Measurements from ENCODE around the gene COL20A1.

Gene COL20A1

GRCh38 chr20:63326314-63327230, 33.6 kb downstream of the COL20A1 start:
- Histone ChIP-seq H3K4me1 (ENCODE audit: control insufficient read depth in 1 of 2, insufficient read depth in 2 of 2, low read length in 2 of 2) (no peaks in the 10 kb centered on the region), H3K27me3 (ENCODE audit: low read depth, low read length) (no peaks in the 10 kb centered on the region), H3K27ac (ENCODE audit: low read length) (no peak overlapping the region), H3K4me3 (ENCODE audit: low read depth in 1 of 2, low read length in 2 of 2) (no peak overlapping the region), H3K9me3 (ENCODE audit: control insufficient read depth in 1 of 2, low read length in 2 of 2) (peaks cover 0 to under 1% of the 10 kb centered on the region in 2 donors), H3K36me3 (ENCODE audit: control insufficient read depth in 1 of 2, insufficient read depth in 2 of 2, low read length in 2 of 2) (no peaks in the 10 kb centered on the region)

DNA sequence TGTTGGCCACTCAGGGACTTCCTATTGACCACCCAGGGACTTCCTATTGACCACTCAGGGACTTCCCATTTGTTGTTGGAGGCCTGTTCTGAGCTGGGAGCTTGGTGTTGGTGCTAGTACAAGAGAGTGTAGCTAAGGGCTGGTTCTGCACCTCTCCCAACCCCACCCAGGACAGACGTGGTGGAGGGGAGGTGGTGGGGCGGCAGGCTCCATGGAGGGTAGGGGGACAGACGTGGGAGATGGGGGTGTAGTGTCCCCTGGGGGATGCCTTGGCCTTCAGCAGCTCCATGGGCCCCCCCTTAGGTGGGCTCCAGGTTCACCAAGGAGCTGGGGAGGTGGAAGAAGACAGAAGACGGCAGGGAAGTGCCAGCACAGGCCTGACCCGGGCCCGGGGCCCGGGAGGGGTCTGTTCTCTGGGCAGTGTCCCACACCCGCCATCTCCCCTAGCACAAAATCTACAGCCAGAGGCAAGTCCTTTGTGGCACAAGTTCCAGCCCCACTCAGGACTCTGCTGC, 34.3 kb downstream of the COL20A1 start:
- peaks cover 0 to 7% of the 10 kb centered on the region in 2 donors for H3K9me3 ChIP-seq (ENCODE audit: control insufficient read depth in 1 of 2, low read length in 2 of 2)
- no peaks in the 10 kb centered on the region for H3K4me1 ChIP-seq (ENCODE audit: control insufficient read depth in 1 of 2, insufficient read depth in 2 of 2, low read length in 2 of 2)
- no peaks in the 10 kb centered on the region for H3K27me3 ChIP-seq (ENCODE audit: low read depth, low read length)

GRCh38 chr20:63328026-63328700, 35.2 kb downstream of the COL20A1 start:
- H3K27ac ChIP-seq (ENCODE audit: low read length): no peak overlapping the region
- no peaks in the 10 kb centered on the region for H3K36me3 ChIP-seq (ENCODE audit: control insufficient read depth in 1 of 2, insufficient read depth in 2 of 2, low read length in 2 of 2)
- H3K4me3 ChIP-seq (ENCODE audit: low read depth in 1 of 2, low read length in 2 of 2): no peak overlapping the region
- H3K9me3 ChIP-seq (ENCODE audit: control insufficient read depth in 1 of 2, low read length in 2 of 2): peaks cover 0 to 7% of the 10 kb centered on the region in 2 donors
- H3K27me3 ChIP-seq (ENCODE audit: low read depth, low read length): no peaks in the 10 kb centered on the region
- no peaks in the 10 kb centered on the region for H3K4me1 ChIP-seq (ENCODE audit: control insufficient read depth in 1 of 2, insufficient read depth in 2 of 2, low read length in 2 of 2)

More for the DNA sequence above, 34.3 kb downstream of the COL20A1 start:
- Histone ChIP-seq H3K4me3 (ENCODE audit: low read depth in 1 of 2, low read length in 2 of 2) (no peak overlapping the region), H3K36me3 (ENCODE audit: control insufficient read depth in 1 of 2, insufficient read depth in 2 of 2, low read length in 2 of 2) (no peaks in the 10 kb centered on the region), H3K27ac (ENCODE audit: low read length) (no peak overlapping the region)

GRCh38 chr20:63328718-63329275, 35.8 kb downstream of the COL20A1 start:
- H3K27me3 ChIP-seq (ENCODE audit: low read depth, low read length): no peaks in the 10 kb centered on the region

GRCh38 chr20:63329331-63330083, 36.5 kb downstream of the COL20A1 start:
- no peaks in the 10 kb centered on the region for H3K36me3 ChIP-seq (ENCODE audit: control insufficient read depth in 1 of 2, insufficient read depth in 2 of 2, low read length in 2 of 2)
- H3K9me3 ChIP-seq (ENCODE audit: control insufficient read depth in 1 of 2, low read length in 2 of 2): peaks cover 0 to 7% of the 10 kb centered on the region in 2 donors
- H3K4me1 ChIP-seq (ENCODE audit: control insufficient read depth in 1 of 2, insufficient read depth in 2 of 2, low read length in 2 of 2): no peaks in the 10 kb centered on the region
- H3K27ac ChIP-seq (ENCODE audit: low read length): no peak overlapping the region
- no peaks in the 10 kb centered on the region for H3K27me3 ChIP-seq (ENCODE audit: low read depth, low read length)
- no peak overlapping the region for H3K4me3 ChIP-seq (ENCODE audit: low read depth in 1 of 2, low read length in 2 of 2)

More at GRCh38 chr20:63328718-63329275, 35.8 kb downstream of the COL20A1 start:
- H3K27ac ChIP-seq (ENCODE audit: low read length): no peak overlapping the region
- peaks cover 0 to 7% of the 10 kb centered on the region in 2 donors for H3K9me3 ChIP-seq (ENCODE audit: control insufficient read depth in 1 of 2, low read length in 2 of 2)
- no peaks in the 10 kb centered on the region for H3K4me1 ChIP-seq (ENCODE audit: control insufficient read depth in 1 of 2, insufficient read depth in 2 of 2, low read length in 2 of 2)
- H3K36me3 ChIP-seq (ENCODE audit: control insufficient read depth in 1 of 2, insufficient read depth in 2 of 2, low read length in 2 of 2): no peaks in the 10 kb centered on the region
- H3K4me3 ChIP-seq (ENCODE audit: low read depth in 1 of 2, low read length in 2 of 2): no peak overlapping the region

GRCh38 chr20:63330084-63330760, 37.2 kb downstream of the COL20A1 start:
- H3K27ac ChIP-seq (ENCODE audit: low read length): no peak overlapping the region
- H3K9me3 ChIP-seq (ENCODE audit: control insufficient read depth in 1 of 2, low read length in 2 of 2): peaks cover 0 to 7% of the 10 kb centered on the region in 2 donors
- H3K27me3 ChIP-seq (ENCODE audit: low read depth, low read length): no peaks in the 10 kb centered on the region
- H3K4me1 ChIP-seq (ENCODE audit: control insufficient read depth in 1 of 2, insufficient read depth in 2 of 2, low read length in 2 of 2): no peaks in the 10 kb centered on the region
- no peaks in the 10 kb centered on the region for H3K36me3 ChIP-seq (ENCODE audit: control insufficient read depth in 1 of 2, insufficient read depth in 2 of 2, low read length in 2 of 2)
- no peak overlapping the region for H3K4me3 ChIP-seq (ENCODE audit: low read depth in 1 of 2, low read length in 2 of 2)

DNA sequence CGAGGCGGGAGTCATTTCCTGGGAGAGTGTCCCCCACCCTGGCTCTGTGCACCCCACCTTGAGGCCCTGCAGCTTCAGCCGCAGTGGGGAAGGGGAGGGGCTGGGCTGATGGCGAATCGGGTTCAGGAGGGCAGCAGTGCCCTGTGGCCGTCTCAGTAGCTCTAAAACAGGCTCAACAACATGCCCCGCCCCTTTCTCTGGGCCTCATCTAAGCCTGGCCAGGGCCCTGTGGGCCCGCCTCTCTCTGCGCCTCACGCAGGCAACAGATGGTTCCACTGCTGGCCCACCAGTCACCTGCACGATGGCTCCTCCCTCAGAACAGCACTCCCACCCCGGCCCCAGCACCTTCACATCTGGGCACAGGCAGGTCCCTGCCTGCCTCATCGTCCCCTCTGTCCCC, 38.0 kb downstream of the COL20A1 start:
- Histone ChIP-seq H3K27me3 (ENCODE audit: low read depth, low read length) (no peaks in the 10 kb centered on the region), H3K4me1 (ENCODE audit: control insufficient read depth in 1 of 2, insufficient read depth in 2 of 2, low read length in 2 of 2) (no peaks in the 10 kb centered on the region), H3K4me3 (ENCODE audit: low read depth in 1 of 2, low read length in 2 of 2) (no peak overlapping the region), H3K27ac (ENCODE audit: low read length) (no peak overlapping the region), H3K9me3 (ENCODE audit: control insufficient read depth in 1 of 2, low read length in 2 of 2) (peaks cover 0 to 7% of the 10 kb centered on the region in 2 donors), H3K36me3 (ENCODE audit: control insufficient read depth in 1 of 2, insufficient read depth in 2 of 2, low read length in 2 of 2) (no peaks in the 10 kb centered on the region)

DNA sequence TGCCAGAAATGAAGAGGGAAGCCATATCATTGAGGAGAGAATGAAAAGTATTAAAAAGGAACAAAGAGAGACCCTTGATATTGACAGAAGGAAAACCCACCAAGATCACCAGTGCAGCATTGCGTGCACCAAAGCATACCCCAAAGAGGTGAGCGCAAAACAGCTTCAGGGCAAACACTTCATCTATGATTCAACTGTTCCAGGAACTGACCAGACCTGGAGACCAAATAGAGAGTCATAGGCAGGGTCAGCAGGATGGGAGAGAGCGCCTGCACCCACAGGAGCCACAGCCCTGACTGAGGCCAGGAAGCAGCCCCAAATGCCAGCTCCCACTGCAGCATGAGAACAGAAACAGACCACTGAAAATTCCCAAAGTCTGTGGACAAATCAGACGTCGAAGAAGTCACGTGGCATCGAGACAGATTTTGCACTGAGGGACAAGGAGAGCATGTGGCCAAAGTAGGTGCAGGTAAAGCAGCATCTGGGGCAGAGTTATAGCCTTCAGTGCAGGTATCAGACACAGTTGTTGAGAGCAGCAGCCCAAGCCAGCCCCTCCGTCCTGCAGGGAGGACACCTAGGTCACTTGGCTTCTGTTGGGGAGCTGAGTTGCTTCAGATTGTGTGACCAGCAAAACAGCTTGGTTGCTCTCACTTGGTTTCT, 38.9 kb downstream of the COL20A1 start:
- no peaks in the 10 kb centered on the region for H3K4me1 ChIP-seq (ENCODE audit: control insufficient read depth in 1 of 2, insufficient read depth in 2 of 2, low read length in 2 of 2)
- H3K27me3 ChIP-seq (ENCODE audit: low read depth, low read length): no peaks in the 10 kb centered on the region
- H3K36me3 ChIP-seq (ENCODE audit: control insufficient read depth in 1 of 2, insufficient read depth in 2 of 2, low read length in 2 of 2): no peaks in the 10 kb centered on the region
- no peak overlapping the region for H3K4me3 ChIP-seq (ENCODE audit: low read depth in 1 of 2, low read length in 2 of 2)
- peaks cover 0 to 7% of the 10 kb centered on the region in 2 donors for H3K9me3 ChIP-seq (ENCODE audit: control insufficient read depth in 1 of 2, low read length in 2 of 2)
- no peak overlapping the region for H3K27ac ChIP-seq (ENCODE audit: low read length)

- Histone ChIP-seq H3K4me1 (ENCODE audit: control insufficient read depth in 1 of 2, insufficient read depth in 2 of 2, low read length in 2 of 2) (no peaks in the 10 kb centered on the region), H3K27ac (ENCODE audit: low read length) (no peak overlapping the region)
Observed at GRCh38 chr20:63332488-63333240, 39.7 kb downstream of the COL20A1 start.

More at GRCh38 chr20:63332488-63333240, 39.7 kb downstream of the COL20A1 start:
- Histone ChIP-seq H3K4me3 (ENCODE audit: low read depth in 1 of 2, low read length in 2 of 2) (no peak overlapping the region), H3K36me3 (ENCODE audit: control insufficient read depth in 1 of 2, insufficient read depth in 2 of 2, low read length in 2 of 2) (no peaks in the 10 kb centered on the region), H3K27me3 (ENCODE audit: low read depth, low read length) (no peaks in the 10 kb centered on the region), H3K9me3 (ENCODE audit: control insufficient read depth in 1 of 2, low read length in 2 of 2) (peaks cover 0 to 7% of the 10 kb centered on the region in 2 donors)

Measured in muscle layer of duodenum (tissue), 2 donors.